T-cell (primary cell): ENCODE data around the gene FOXA2. TPM values are rescaled to one million over a fixed set of nuclear protein-coding genes. Genes with fewer than 3 reads are reported as not detected.
A peak's percentile ranks its signal among the peaks of the same experiment; 100 is the strongest.

ENCODE experiments used
- ATAC-seq, 4 experiments: fragments of 200-7000 bp in 3 of 4; fragments of 150-1000 bp in 1 of 4; cut with Tn5 transposase; replicated peaks in 1 of 4; 1 replicate in 3 of 4; 2 replicates in 1 of 4; pipeline ENCODE4 v1.10.0; 2021; ENCODE audit warnings: moderate library complexity in 3 of 4, mild to moderate bottlenecking in 2 of 4, moderate number of reproducible peaks in 1 of 4
- CTCF ChIA-PET, 2 donors: fragments of 300-600 bp; sonication (Branson Sonifier 250); formaldehyde crosslinking; loops; one replicate each; lab custom pipeline; 2022; ENCODE audit warnings: antibody characterized with exemption in 2 of 2; lab: Charles Lee
- POLR2A ChIA-PET, 2 donors: fragments of 300-600 bp; sonication (Branson Sonifier 250); formaldehyde crosslinking; loops; one replicate each; lab custom pipeline; 2022; ENCODE audit warnings: antibody characterized with exemption in 2 of 2; lab: Charles Lee
- DNase-seq, 35 experiments: peaks; one replicate each; pipeline versions ENCODE4 v3.0.0 to v3.0.0-alpha.2; 2013 to 2023
- H3K27ac ChIP-seq: one replicate; pipeline ENCODE4 v1.5.1; 2013; ENCODE audit warnings: low read length
- H3K27me3 ChIP-seq, 2 experiments: replicated peaks in 1 of 2; 1 replicate in 1 of 2; 2 replicates in 1 of 2; pipeline versions ENCODE4 v1.6.1 to v1.7.0; 2013; ENCODE audit warnings: low read length in 1 of 2, mixed read lengths in 1 of 2; ENCODE audit not compliant: control insufficient read depth in 2 of 2, insufficient read depth in 2 of 2; ENCODE audit errors: extremely low read depth in 1 of 2
- H3K36me3 ChIP-seq, 2 donors: 1 replicate in 1 of 2; 2 replicates in 1 of 2; pipeline versions ENCODE4 v1.6.1 to v1.7.0; 2013; ENCODE audit warnings: low read length in 1 of 2; ENCODE audit not compliant: control insufficient read depth in 2 of 2, insufficient read depth in 1 of 2; ENCODE audit errors: extremely low read depth in 1 of 2
- H3K4me1 ChIP-seq, 2 experiments: 1 replicate in 1 of 2; 2 replicates in 1 of 2; pipeline versions ENCODE4 v1.6.1 to v1.7.0; 2013; ENCODE audit warnings: low read length in 2 of 2, mixed read lengths in 1 of 2; ENCODE audit not compliant: insufficient read depth in 2 of 2, control insufficient read depth in 1 of 2; ENCODE audit errors: extremely low read depth in 1 of 2
- H3K4me3 ChIP-seq, 2 donors: 1 replicate in 1 of 2; 2 replicates in 1 of 2; pipeline versions ENCODE4 v1.5.1 to v1.7.0; 2013; ENCODE audit warnings: mild to moderate bottlenecking in 2 of 2, low read length in 1 of 2, moderate library complexity in 1 of 2; ENCODE audit not compliant: control insufficient read depth in 1 of 2; ENCODE audit errors: extremely low read depth in 1 of 2
- H3K9me3 ChIP-seq: 2 replicates; pipeline ENCODE4 v1.7.0; 2013
- H3K27ac Mint-ChIP-seq, 2 donors: one replicate each; pipeline ENCODE4 v1.8.0; 2020 to 2021; ENCODE audit warnings: mild to moderate bottlenecking in 2 of 2, mixed read lengths in 2 of 2
- H3K27me3 Mint-ChIP-seq, 2 donors: one replicate each; pipeline ENCODE4 v1.8.0; 2021 to 2022; ENCODE audit warnings: mixed read lengths in 2 of 2
- H3K36me3 Mint-ChIP-seq: one replicate; pipeline ENCODE4 v1.8.0; 2021; ENCODE audit warnings: mixed read lengths
- H3K4me1 Mint-ChIP-seq, 3 donors: one replicate each; pipeline ENCODE4 v1.8.0; 2020 to 2022; ENCODE audit warnings: mixed read lengths in 3 of 3, mild to moderate bottlenecking in 1 of 3
- H3K4me3 Mint-ChIP-seq, 3 donors: one replicate each; pipeline ENCODE4 v1.8.0; 2020 to 2022; ENCODE audit warnings: mild to moderate bottlenecking in 3 of 3, mixed read lengths in 3 of 3, moderate library complexity in 3 of 3
- H3K9me3 Mint-ChIP-seq, 3 donors: one replicate each; pipeline ENCODE4 v1.8.0; 2020 to 2022; ENCODE audit warnings: mixed read lengths in 3 of 3
- WGBS: methylation state at CpG from one replicate; pipeline ENCODE4 v1.1.5; 2013; ENCODE audit warnings: missing lambda C conversion rate; ENCODE audit not compliant: insufficient coverage; 5-methylcytosine and 5-hydroxymethylcytosine counted together
- total RNA-seq, 35 experiments: library from RNA in 6 of 35; stranded (reverse) in 6 of 35; fragments of 120-200 nt in 1 of 35; gene quantifications; one replicate each; pipeline versions ENCODE4 v1.2.1 to v1.2.4 and lab custom pipeline; 2013 to 2026

The FOXA2 gene
- total RNA-seq, 5 donors from 2014 or later (not counting 1 experiment from before 2014, with no cell fraction given): 0.13 to 0.26 TPM; not detected in 3

GRCh38 chr20:22577515-22578220 lies 6.7 kb downstream of the FOXA2 start:
- H3K27ac ChIP-seq: no peak overlapping the region
- H3K36me3 Mint-ChIP-seq: no peaks in the 10 kb centered on the region
- H3K9me3 Mint-ChIP-seq: no peaks in the 10 kb centered on the region
- H3K27ac Mint-ChIP-seq: no peak overlapping the region
- H3K4me3 Mint-ChIP-seq: no peak overlapping the region
- ChIA-PET CTCF (no interaction called here), POLR2A (no interaction called here)
- peaks cover 2 to 3% of the 10 kb centered on the region in 2 experiments for H3K4me1 ChIP-seq
- DNase-seq (no peak), ATAC-seq (no peak)
- WGBS: 16% methylated on average over 42 of the region's 44 CpGs
- peaks cover 62 to 83% of the 10 kb centered on the region in 2 donors for H3K27me3 Mint-ChIP-seq
- H3K4me1 Mint-ChIP-seq: peaks cover 0 to 4% (median 2%) of the 10 kb centered on the region in 3 donors
- peaks cover 35 to 70% of the 10 kb centered on the region in 2 experiments for H3K27me3 ChIP-seq
- H3K9me3 ChIP-seq: no peaks in the 10 kb centered on the region
- H3K36me3 ChIP-seq: no peaks in the 10 kb centered on the region
- H3K4me3 ChIP-seq: no peak overlapping the region

- no peaks in the 10 kb centered on the region for H3K9me3 Mint-ChIP-seq
- H3K4me1 Mint-ChIP-seq: peaks cover 0 to 4% (median 2%) of the 10 kb centered on the region in 3 donors
- DNase-seq (no peak), ATAC-seq (no peak)
- H3K4me1 ChIP-seq: peaks cover 2 to 3% of the 10 kb centered on the region in 2 experiments
- H3K27ac ChIP-seq: no peak overlapping the region
- H3K27me3 Mint-ChIP-seq: peaks cover 67 to 88% of the 10 kb centered on the region in 2 donors
- ChIA-PET CTCF (no interaction called here), POLR2A (no interaction called here)
- no peak overlapping the region for H3K4me3 ChIP-seq
- peaks cover 36 to 70% of the 10 kb centered on the region in 2 experiments for H3K27me3 ChIP-seq
- H3K36me3 Mint-ChIP-seq: no peaks in the 10 kb centered on the region
- no peaks in the 10 kb centered on the region for H3K9me3 ChIP-seq
- no peak overlapping the region for H3K4me3 Mint-ChIP-seq
- H3K27ac Mint-ChIP-seq: no peak overlapping the region
- WGBS: 14% methylated on average over 47 of the region's 48 CpGs
- no peaks in the 10 kb centered on the region for H3K36me3 ChIP-seq
Observed at GRCh38 chr20:22576733-22577514, 7.4 kb downstream of the FOXA2 start.

- ATAC-seq: no peak
- POLR2A ChIA-PET: no interaction called here
- CTCF ChIA-PET: no interaction called here
Observed at GRCh38 chr20:22576273-22576672, 8.1 kb downstream of the FOXA2 start.

GRCh38 chr20:22575737-22576136 lies 8.6 kb downstream of the FOXA2 start:
- Mint-ChIP-seq H3K4me3 (no peak overlapping the region), H3K4me1 (peaks cover 0 to 4% (median 2%) of the 10 kb centered on the region in 3 donors), H3K27ac (no peak overlapping the region), H3K27me3 (peaks cover 68 to 88% of the 10 kb centered on the region in 2 donors), H3K9me3 (peaks cover 0 to 6% (median 0%) of the 10 kb centered on the region in 3 donors), H3K36me3 (no peaks in the 10 kb centered on the region)
- Histone ChIP-seq H3K27ac (no peak overlapping the region), H3K27me3 (peaks cover 44 to 74% of the 10 kb centered on the region in 2 experiments), H3K4me3 (peak overlapping the region in 1 of 2 donors; percentile 6), H3K36me3 (no peaks in the 10 kb centered on the region), H3K9me3 (no peaks in the 10 kb centered on the region), H3K4me1 (peaks cover 2 to 3% of the 10 kb centered on the region in 2 experiments)
- ATAC-seq: no peak
- WGBS: no CpG with 5 or more reads among the region's 4 CpGs
- no peak for DNase-seq
- ChIA-PET POLR2A (no interaction called here), CTCF (no interaction called here)

More at GRCh38 chr20:22576273-22576672, 8.1 kb downstream of the FOXA2 start:
- Histone ChIP-seq H3K27me3 (peaks cover 40 to 69% of the 10 kb centered on the region in 2 experiments), H3K4me3 (no peak overlapping the region), H3K4me1 (peaks cover 2 to 3% of the 10 kb centered on the region in 2 experiments), H3K9me3 (no peaks in the 10 kb centered on the region), H3K36me3 (no peaks in the 10 kb centered on the region), H3K27ac (no peak overlapping the region)
- Mint-ChIP-seq H3K36me3 (no peaks in the 10 kb centered on the region), H3K4me1 (peaks cover 0 to 4% (median 2%) of the 10 kb centered on the region in 3 donors), H3K9me3 (peaks cover 0 to 3% (median 0%) of the 10 kb centered on the region in 3 donors), H3K27ac (no peak overlapping the region), H3K27me3 (peaks cover 67 to 88% of the 10 kb centered on the region in 2 donors), H3K4me3 (no peak overlapping the region)
- WGBS: 24% methylated on average over 10 of the region's 12 CpGs
- no peak for DNase-seq

GRCh38 chr20:22575087-22575721 lies 9.2 kb downstream of the FOXA2 start:
- no peaks in the 10 kb centered on the region for H3K36me3 ChIP-seq
- Mint-ChIP-seq H3K9me3 (peaks cover 0 to 6% (median 0%) of the 10 kb centered on the region in 3 donors), H3K27ac (no peak overlapping the region), H3K4me3 (no peak overlapping the region), H3K27me3 (peaks cover 64 to 86% of the 10 kb centered on the region in 2 donors), H3K4me1 (peaks cover 0 to 4% (median 2%) of the 10 kb centered on the region in 3 donors), H3K36me3 (no peaks in the 10 kb centered on the region)
- H3K4me3 ChIP-seq: peak overlapping the region in 1 of 2 donors; percentile 6
- CTCF ChIA-PET: interaction anchor here (0.7 to 1.2 kb wide), 2 partner anchors 110 to 117 kb away, joined by 3 read pairs; no protein-coding TSS in a partner anchor
- H3K9me3 ChIP-seq: no peaks in the 10 kb centered on the region
- H3K27me3 ChIP-seq: peaks cover 39 to 71% of the 10 kb centered on the region in 2 experiments
- 43% methylated on average over 3 of the region's 9 CpGs for WGBS
- POLR2A ChIA-PET: no interaction called here
- ATAC-seq: no peak
- DNase-seq: no peak
- H3K4me1 ChIP-seq: peaks cover 2 to 3% of the 10 kb centered on the region in 2 experiments
- H3K27ac ChIP-seq: no peak overlapping the region
